IMR-90 (cell line): ENCODE results near the gene LCNL1. TPM values are rescaled to one million over a fixed set of nuclear protein-coding genes. Genes with fewer than 3 reads are reported as not detected.

ENCODE experiments used
- ATAC-seq: fragments of 200-7000 bp; cut with Tn5 transposase; 2 replicates; pipeline ENCODE4 v1.9.1; 2020; ENCODE audit warnings: low read depth, mild to moderate bottlenecking, moderate library complexity
- BruUV-seq: library from RNA; stranded (reverse); fragments of 400-500 nt; replicated peaks from 2 replicates; lab custom pipeline; 2021; lab: Mats Ljungman, UMichigan
- CTCF ChIA-PET: fragments of 300-600 bp; formaldehyde crosslinking; extraction: SDS; loops from one replicate; lab custom pipeline; 2021; ENCODE audit warnings: antibody characterized with exemption; lab: Yijun Ruan, JAX
- POLR2A ChIA-PET: fragments of 300-600 bp; sonication (Branson Sonifier 250); formaldehyde crosslinking; loops from one replicate; lab custom pipeline; 2022; ENCODE audit warnings: antibody characterized with exemption; ENCODE audit not compliant: unreplicated experiment; lab: Charles Lee
- DNase-seq: peaks from one replicate; pipeline ENCODE4 v3.0.0; 2013
- H2AFZ ChIP-seq: replicated peaks from 2 replicates; pipeline ENCODE3; 2013; ENCODE audit warnings: low read length, mild to moderate bottlenecking; ENCODE audit not compliant: poor library complexity
- H2AK5ac ChIP-seq: 2 replicates; pipeline ENCODE4 v1.6.1; 2013; ENCODE audit warnings: low read depth, low read length, inconsistent platforms
- H2AK9ac ChIP-seq: replicated peaks from 2 replicates; pipeline ENCODE3; 2013; ENCODE audit warnings: mild to moderate bottlenecking, low read depth, low read length, moderate library complexity; ENCODE audit not compliant: poor library complexity
- H2BK120ac ChIP-seq: 2 replicates; pipeline ENCODE4 v1.6.1; 2013; ENCODE audit warnings: low read depth, low read length, inconsistent platforms
- H2BK15ac ChIP-seq: 3 replicates; pipeline ENCODE4 v1.6.1; 2013; ENCODE audit warnings: low read depth, low read length, inconsistent platforms
- H2BK20ac ChIP-seq: 2 replicates; pipeline ENCODE4 v1.6.1; 2013; ENCODE audit warnings: low read depth, mild to moderate bottlenecking, inconsistent platforms, low read length, moderate library complexity
- H2BK5ac ChIP-seq: 2 replicates; pipeline ENCODE4 v1.6.1; 2013; ENCODE audit warnings: mild to moderate bottlenecking, low read depth, low read length, inconsistent platforms; ENCODE audit not compliant: poor library complexity, severe bottlenecking
- H3K14ac ChIP-seq: replicated peaks from 2 replicates; pipeline ENCODE4 v1.6.1; 2013; ENCODE audit warnings: low read depth, low read length, inconsistent platforms
- H3K18ac ChIP-seq: 2 replicates; pipeline ENCODE4 v1.6.1; 2013; ENCODE audit warnings: low read depth, low read length, control low read depth
- H3K23ac ChIP-seq: 2 replicates; pipeline ENCODE4 v1.6.1; 2013; ENCODE audit warnings: low read depth, low read length, inconsistent platforms
- H3K27ac ChIP-seq: 2 replicates; pipeline ENCODE4 v1.5.1; 2013; ENCODE audit warnings: mild to moderate bottlenecking, control low read depth, low read length; ENCODE audit not compliant: insufficient read depth
- H3K27me3 ChIP-seq: 2 replicates; pipeline ENCODE4 v1.6.1; 2013; ENCODE audit warnings: low read length; ENCODE audit not compliant: control insufficient read depth, insufficient read depth
- H3K36me3 ChIP-seq: 2 replicates; pipeline ENCODE4 v1.6.1; 2013; ENCODE audit warnings: low read length, mixed read lengths; ENCODE audit not compliant: control insufficient read depth, insufficient read depth
- H3K4ac ChIP-seq: 2 replicates; pipeline ENCODE4 v1.6.1; 2013; ENCODE audit warnings: low read depth, low read length, inconsistent platforms
- H3K4me1 ChIP-seq: 2 replicates; pipeline ENCODE4 v1.6.1; 2013; ENCODE audit warnings: low read length, mixed read lengths; ENCODE audit not compliant: control insufficient read depth, insufficient read depth
- H3K4me2 ChIP-seq: 2 replicates; pipeline ENCODE4 v1.6.1; 2013; ENCODE audit warnings: low read depth, mild to moderate bottlenecking, control low read depth, low read length, moderate library complexity
- H3K4me3 ChIP-seq: 2 replicates; pipeline ENCODE4 v1.5.1; 2013; ENCODE audit warnings: low read depth, mild to moderate bottlenecking, control low read depth, low read length, moderate library complexity; ENCODE audit not compliant: insufficient read depth
- H3K56ac ChIP-seq: 2 replicates; pipeline ENCODE4 v1.6.1; 2013; ENCODE audit warnings: low read length, inconsistent platforms; ENCODE audit not compliant: insufficient read depth; ENCODE audit errors: extremely low read depth
- H3K79me1 ChIP-seq, 2 experiments: 2 replicates each; pipeline ENCODE4 v1.6.1; 2013; ENCODE audit warnings: low read length in 2 of 2, inconsistent platforms in 1 of 2, low read depth in 1 of 2
- H3K9ac ChIP-seq: 2 replicates; pipeline ENCODE4 v1.6.1; 2013; ENCODE audit warnings: low read depth, low read length, control low read depth
- H3K9me1 ChIP-seq: 2 replicates; pipeline ENCODE4 v1.6.1; 2013; ENCODE audit warnings: low read length, inconsistent platforms; ENCODE audit not compliant: insufficient read depth
- H3K9me3 ChIP-seq: 2 replicates; pipeline ENCODE4 v1.6.1; 2013; ENCODE audit warnings: low read length; ENCODE audit not compliant: control insufficient read depth, insufficient read depth
- H4K20me1 ChIP-seq: 2 replicates; pipeline ENCODE4 v1.6.1; 2013; ENCODE audit warnings: low read length, inconsistent platforms; ENCODE audit not compliant: insufficient read depth
- H4K5ac ChIP-seq: 2 replicates; pipeline ENCODE4 v1.6.1; 2013; ENCODE audit warnings: mild to moderate bottlenecking, low read depth, low read length, control low read depth
- H4K8ac ChIP-seq, 2 experiments: 2 replicates each; pipeline ENCODE4 v1.6.1; 2013; ENCODE audit warnings: low read depth in 2 of 2, low read length in 2 of 2, control low read depth in 1 of 2, inconsistent platforms in 1 of 2
- H4K91ac ChIP-seq: 2 replicates; pipeline ENCODE4 v1.6.1; 2013; ENCODE audit warnings: low read depth, low read length, inconsistent platforms; ENCODE audit not compliant: insufficient read depth
- RCOR1 ChIP-seq: IDR thresholded peaks from 2 replicates; pipeline ENCODE4 v1.6.1; 2012; ENCODE audit warnings: mild to moderate bottlenecking, low read length, improper control_type of control experiment; ENCODE audit not compliant: insufficient replicate concordance
- RFX5 ChIP-seq: IDR thresholded peaks from 2 replicates; pipeline ENCODE4 v1.8.0; 2012; ENCODE audit warnings: low read depth, mild to moderate bottlenecking, low read length, moderate library complexity
- SMC3 ChIP-seq: fragments of 150-350 bp; IDR thresholded peaks from 2 replicates; pipeline ENCODE4 v1.6.1; 2016; ENCODE audit warnings: low read depth, mild to moderate bottlenecking, antibody characterized with exemption, low read length, moderate library complexity
- WGBS, 2 experiments: methylation state at CpG; one replicate each; pipeline versions ENCODE4 v1.1.5 to v1.1.7; 2013; ENCODE audit warnings: missing lambda C conversion rate in 2 of 2; ENCODE audit not compliant: insufficient read length in 1 of 2; ENCODE audit errors: extremely low coverage in 2 of 2; 5-methylcytosine and 5-hydroxymethylcytosine counted together
- dilution Hi-C: fragments of 300-500 bp; cut with HindIII; formaldehyde crosslinking; loops from one replicate; pipeline ENCODE4 v1.14.3; 2018; ENCODE audit warnings: low sequenced_read_pairs; ENCODE audit not compliant: unreplicated experiment
- in situ Hi-C: fragments of 300-500 bp; cut with MboI; formaldehyde crosslinking; loops from 3 replicates; pipeline ENCODE4 v1.14.3; 2019; ENCODE audit warnings: low sequenced_read_pairs, inconsistent platforms, mixed read lengths
- intact Hi-C: fragments of 100-400 bp; cut with micrococcal nuclease; formaldehyde crosslinking; loops from 2 replicates; pipeline ENCODE4 v1.10.0; 2022
- polyA plus RNA-seq, 3 experiments: library from polyadenylated mRNA; depleted of rRNA; stranded (reverse); fragments of >200 nt; gene quantifications; 2 replicates each; pipeline ENCODE4 v1.2.3, GENCODE V29; 2012; ENCODE audit warnings: low replicate concordance in 1 of 3
- total RNA-seq: library from RNA; depleted of rRNA; stranded (reverse); fragments of >200 nt; gene quantifications from 2 replicates; pipeline ENCODE4 v1.2.3, GENCODE V29; 2012

LCNL1 gene
- total and polyA plus RNA-seq, 2 of the 4 experiments (the other 2 are of a cell fraction), result 0.15 TPM; not detected in 1

DNA sequence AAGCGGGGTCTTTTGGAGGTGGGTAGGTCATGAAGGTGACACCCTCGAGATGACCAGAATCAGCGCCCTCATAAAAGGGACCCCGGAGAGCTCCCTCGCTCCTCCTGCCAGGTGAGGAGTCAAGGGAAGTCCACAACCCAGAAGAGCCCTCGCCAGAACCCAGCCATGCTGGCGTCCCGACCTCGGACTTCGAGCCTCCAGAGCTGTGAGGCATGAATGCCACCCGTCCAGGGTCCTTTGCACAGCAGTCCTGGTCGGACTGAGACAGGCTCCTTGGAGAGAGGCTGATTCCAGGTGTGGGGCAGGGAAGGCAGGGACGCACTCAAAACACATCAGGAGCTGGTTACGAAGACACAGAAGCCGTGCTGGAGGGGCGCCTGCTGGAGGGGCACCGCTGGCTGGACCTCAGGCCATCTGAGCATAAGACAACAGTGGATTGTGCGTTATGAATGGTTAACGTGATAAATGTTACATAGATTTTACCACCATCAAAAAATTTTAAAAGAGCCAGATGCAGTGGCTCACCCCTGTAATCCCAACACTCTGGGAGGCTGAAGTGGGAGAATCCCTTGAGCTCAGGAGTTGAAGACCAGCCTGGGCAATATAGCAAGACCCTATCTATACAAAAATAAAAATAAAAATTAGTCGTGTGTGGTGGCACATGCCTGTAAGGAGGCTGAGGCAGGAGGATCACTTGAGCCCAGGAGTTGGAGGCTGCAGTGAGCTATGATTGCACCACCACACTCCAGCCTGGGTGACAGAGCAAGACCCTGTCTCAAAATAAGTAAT lies 19.3 kb downstream of the LCNL1 start:
- 92% methylated on average over 2 of the region's 20 CpGs; no CpG with 5 or more reads in 1 of the 2 experiments for WGBS, 2 experiments
- no TSS peak for BruUV-seq
- dilution Hi-C loops, result no loop called here

More for the DNA sequence above, 19.3 kb downstream of the LCNL1 start:
- Histone ChIP-seq H3K23ac (no peak overlapping the region), H3K4me2 (no peak overlapping the region), H2BK15ac (no peak overlapping the region), H4K20me1 (peaks cover 8% of the 10 kb centered on the region), H3K18ac (no peak overlapping the region), H2BK120ac (no peak overlapping the region), H3K4ac (no peak overlapping the region), H4K5ac (no peak overlapping the region), H3K9ac (no peak overlapping the region), H3K27me3 (no peaks in the 10 kb centered on the region), H2AFZ (no peak overlapping the region), H3K36me3 (no peaks in the 10 kb centered on the region), H3K9me3 (no peaks in the 10 kb centered on the region), H2BK5ac (no peak overlapping the region), H3K4me1 (peaks cover 8% of the 10 kb centered on the region), H3K4me3 (no peak overlapping the region), H2AK5ac (no peak overlapping the region), H2AK9ac (peak overlapping the region; percentile 50), H2BK20ac (no peak overlapping the region), H3K56ac (no peak overlapping the region), H3K9me1 (peaks cover 10% of the 10 kb centered on the region), H3K27ac (no peak overlapping the region), H4K91ac (no peak overlapping the region), H4K8ac (no peak overlapping the region), H3K14ac (no peak overlapping the region), H3K79me1 (no peaks in the 10 kb centered on the region)
- in situ Hi-C loops, result no loop called here
- POLR2A ChIA-PET, result no interaction called here
- intact Hi-C loops, result no loop called here
- CTCF ChIA-PET, result no interaction called here
- TF ChIP-seq SMC3, result no peak
- TF ChIP-seq RCOR1, result no peak
- TF ChIP-seq RFX5, result no peak
- no peak for ATAC-seq
- DNase-seq, result no peak
